K562 (cell line): ENCODE measurements around the gene MRPL55.

Experiments
- CTCF ChIP-seq, 3 experiments: IDR thresholded peaks in 2 of 3; conservative IDR thresholded peaks in 1 of 3; 2 replicates each; pipeline ENCODE4 v1.5.1; 2011 to 2012; ENCODE audit warnings: low read length in 3 of 3, mild to moderate bottlenecking in 3 of 3, control low read depth in 2 of 3, improper control_type of control experiment in 1 of 3, inconsistent platforms in 1 of 3, low read depth in 1 of 3, mixed read lengths in 1 of 3, moderate library complexity in 1 of 3; ENCODE audit not compliant: insufficient read depth in 2 of 3
- HDGF ChIP-seq: fragments of 450-650 bp; IDR thresholded peaks from 2 replicates; pipeline ENCODE4 v1.6.1; 2016
- HMG20B ChIP-seq: fragments of 250-450 bp; sonication (Bioruptor Pico); IDR thresholded peaks from 2 replicates; pipeline ENCODE4 v1.5.0; 2021; ENCODE audit warnings: mild to moderate bottlenecking
- POLR2AphosphoS5 ChIP-seq: IDR thresholded peaks from 2 replicates; pipeline ENCODE4 v1.6.1; 2011; ENCODE audit warnings: mild to moderate bottlenecking, low read depth, low read length, moderate library complexity; ENCODE audit not compliant: control insufficient read depth, insufficient read depth
- XRCC4 ChIP-seq: IDR thresholded peaks from one replicate; pipeline ENCODE4 v1.6.1; 2011; ENCODE audit not compliant: insufficient read depth, insufficient read length; ENCODE audit errors: extremely low read depth

GRCh38 chr1:228117335-228117734 lies 8.2 kb upstream of the MRPL55 start:
- TF ChIP-seq POLR2AphosphoS5 (no peak), HDGF (no peak), CTCF (IDR thresholded peaks at IDR 0.05 in 2 of 3, conservative IDR thresholded peaks at IDR 0.05 in 1 of 3; ENCODE audit: insufficient read depth in 2 of 3, low read depth in 1 of 3, low read length in 3 of 3) (no peak), HMG20B (CRISPR knock-in tag) (no peak), XRCC4 (no peak)
